GOT3 (cell line): Measurements from ENCODE around the gene LRWD1.

Source experiments
- DNase-seq: peaks from one replicate; lab custom pipeline; 2025; ENCODE audit warnings: mixed read lengths; lab: John Stamatoyannopoulos, UW

Gene LRWD1

GRCh38 chr7:102464577-102465280 is at the start of gene LRWD1, which contains the start of gene ALKBH4:
TSS of gene LRWD1 (plus strand) at chr7:102464984. CDS start at chr7:102465081, 97 bp downstream.
TSS of gene ALKBH4 (minus strand) at chr7:102464863. CDS start at chr7:102464836, 27 bp downstream.
- DNase-seq: peak; percentile 78

GRCh38 chr7:102415685-102416225 is 49.0 kb upstream of the LRWD1 start:
- DNase-seq: no peak

- DNase-seq: no peak
These were observed 48.4 kb upstream of the LRWD1 start for GRCh38 chr7:102416406-102416805.

GRCh38 chr7:102417105-102417504 is 47.7 kb upstream of the LRWD1 start:
- DNase-seq: no peak

GRCh38 chr7:102418592-102418991 is 46.2 kb upstream of the LRWD1 start:
- no peak for DNase-seq

- DNase-seq: no peak
These were observed 43.0 kb upstream of the LRWD1 start for GRCh38 chr7:102421706-102422240.

- DNase-seq: no peak
These were observed 40.6 kb upstream of the LRWD1 start for GRCh38 chr7:102424129-102424551.

- DNase-seq: no peak
These were observed 40.0 kb upstream of the LRWD1 start for GRCh38 chr7:102424787-102425218.

- no peak for DNase-seq
These were observed 39.0 kb upstream of the LRWD1 start for GRCh38 chr7:102425639-102426267.

GRCh38 chr7:102426268-102427018 is 38.3 kb upstream of the LRWD1 start:
- DNase-seq: no peak

- no peak for DNase-seq
These were observed 37.8 kb upstream of the LRWD1 start for GRCh38 chr7:102427019-102427405.

GRCh38 chr7:102429141-102429899 is 35.5 kb upstream of the LRWD1 start:
- no peak for DNase-seq

- no peak for DNase-seq
These were observed 33.0 kb upstream of the LRWD1 start for GRCh38 chr7:102431617-102432298.

- DNase-seq: no peak
These were observed 32.2 kb upstream of the LRWD1 start for GRCh38 chr7:102432442-102433218.

GRCh38 chr7:102433219-102434038 is 31.4 kb upstream of the LRWD1 start, which contains the start of gene ORAI2:
TSS of gene ORAI2 (plus strand) at chr7:102433575. CDS start at chr7:102438957, 5,382 bp downstream.
- DNase-seq: no peak

- DNase-seq: no peak
These were observed 30.7 kb upstream of the LRWD1 start for GRCh38 chr7:102434039-102434486.

GRCh38 chr7:102436118-102436517 is 28.7 kb upstream of the LRWD1 start:
- no peak for DNase-seq

- no peak for DNase-seq
These were observed 24.6 kb upstream of the LRWD1 start for GRCh38 chr7:102439963-102440795.
